DOHH2 (cell line): ENCODE data around the gene MYO10.

ENCODE experiments used
- H3F3A ChIP-seq: fragments of 200-600 bp; sonication (generic), shearing (Covaris generic); 2 replicates; pipeline ENCODE4 v1.6.0; 2016; ENCODE audit warnings: antibody characterized with exemption, mild to moderate bottlenecking; ENCODE audit not compliant: control insufficient read depth, insufficient read depth
- H3K27ac ChIP-seq: fragments of 200-600 bp; sonication (generic); 2 replicates; pipeline ENCODE4 v1.5.1; 2014; ENCODE audit warnings: low read depth, mild to moderate bottlenecking, low read length, moderate library complexity
- H3K27me3 ChIP-seq: fragments of 200-600 bp; sonication (generic); 2 replicates; pipeline ENCODE4 v1.6.1; 2014; ENCODE audit warnings: mild to moderate bottlenecking, low read length, mixed read lengths; ENCODE audit not compliant: control insufficient read depth
- H3K36me3 ChIP-seq: fragments of 200-600 bp; sonication (generic); 2 replicates; pipeline ENCODE4 v1.6.1; 2014; ENCODE audit warnings: mild to moderate bottlenecking, low read length, moderate library complexity, mixed read lengths; ENCODE audit not compliant: control insufficient read depth
- H3K4me1 ChIP-seq: fragments of 200-600 bp; sonication (generic); 2 replicates; pipeline ENCODE4 v1.6.1; 2014; ENCODE audit warnings: mild to moderate bottlenecking, low read length, mixed read lengths; ENCODE audit not compliant: control insufficient read depth
- H3K4me2 ChIP-seq: fragments of 200-600 bp; sonication (generic); 2 replicates; pipeline ENCODE4 v1.6.0; 2014; ENCODE audit warnings: mild to moderate bottlenecking, low read length, moderate library complexity
- H3K4me3 ChIP-seq: fragments of 200-600 bp; sonication (generic); 2 replicates; pipeline ENCODE4 v1.5.1; 2014; ENCODE audit warnings: mild to moderate bottlenecking, low read length, mixed read lengths
- H3K79me2 ChIP-seq: fragments of 200-600 bp; sonication (generic); 2 replicates; pipeline ENCODE4 v1.6.1; 2014; ENCODE audit warnings: mild to moderate bottlenecking, low read length, mixed read lengths; ENCODE audit not compliant: control insufficient read depth
- H3K9me2 ChIP-seq: fragments of 200-600 bp; sonication (generic); replicated peaks from 2 replicates; pipeline ENCODE4 v1.6.1; 2014; ENCODE audit warnings: mild to moderate bottlenecking, low read length, mixed read lengths; ENCODE audit not compliant: control insufficient read depth
- H3K9me3 ChIP-seq: fragments of 200-600 bp; sonication (generic); 2 replicates; pipeline ENCODE4 v1.6.1; 2014; ENCODE audit warnings: antibody characterized with exemption, low read length, mixed read lengths; ENCODE audit not compliant: control insufficient read depth, insufficient read depth
- H4K20me1 ChIP-seq: fragments of 200-600 bp; sonication (generic); 2 replicates; pipeline ENCODE4 v1.6.0; 2014; ENCODE audit warnings: low read depth, mild to moderate bottlenecking, antibody characterized with exemption, low read length, moderate library complexity; ENCODE audit not compliant: control insufficient read depth, insufficient read depth
- CTCF ChIP-seq: fragments of 200-600 bp; sonication (generic); IDR thresholded peaks from one replicate; pipeline ENCODE4 v1.5.1; 2014; ENCODE audit warnings: antibody characterized with exemption, mild to moderate bottlenecking, low read depth, low read length; ENCODE audit not compliant: poor library complexity, severe bottlenecking
- EZH2phosphoT487 ChIP-seq: fragments of 200-600 bp; sonication (generic); IDR thresholded peaks from 2 replicates; pipeline ENCODE4 v1.6.1; 2017; ENCODE audit warnings: borderline replicate concordance, mild to moderate bottlenecking, antibody characterized with exemption, low read length, moderate library complexity, mixed read lengths

Gene MYO10

GRCh38 chr5:16809395-16810207 lies 126.5 kb downstream of the MYO10 start:
- H3K4me3 ChIP-seq: no peak overlapping the region
- TF ChIP-seq CTCF (no peak), EZH2phosphoT487 (no peak)
- no peaks in the 10 kb centered on the region for H3K4me1 ChIP-seq
- H3K9me2 ChIP-seq: no peaks in the 10 kb centered on the region
- H3K27me3 ChIP-seq: no peaks in the 10 kb centered on the region
- H3K27ac ChIP-seq: no peak overlapping the region
- H3K79me2 ChIP-seq: no peaks in the 10 kb centered on the region
- no peaks in the 10 kb centered on the region for H3K36me3 ChIP-seq
- H3K4me2 ChIP-seq: no peak overlapping the region
- no peaks in the 10 kb centered on the region for H4K20me1 ChIP-seq
- H3F3A ChIP-seq: no peaks in the 10 kb centered on the region
- H3K9me3 ChIP-seq: no peaks in the 10 kb centered on the region

GRCh38 chr5:16809010-16809394 lies 127.1 kb downstream of the MYO10 start:
- Histone ChIP-seq H3K9me3 (no peaks in the 10 kb centered on the region), H3K27me3 (no peaks in the 10 kb centered on the region), H3K4me3 (no peak overlapping the region), H3K36me3 (no peaks in the 10 kb centered on the region), H3K4me2 (no peak overlapping the region), H3K9me2 (no peaks in the 10 kb centered on the region), H4K20me1 (no peaks in the 10 kb centered on the region), H3K27ac (no peak overlapping the region), H3F3A (no peaks in the 10 kb centered on the region), H3K79me2 (no peaks in the 10 kb centered on the region), H3K4me1 (no peaks in the 10 kb centered on the region)
- TF ChIP-seq EZH2phosphoT487 (no peak), CTCF (no peak)

GRCh38 chr5:16808021-16808420 lies 128.1 kb downstream of the MYO10 start:
- no peak for TF ChIP-seq CTCF
- TF ChIP-seq EZH2phosphoT487: no peak
- Histone ChIP-seq H3K27ac (no peak overlapping the region), H4K20me1 (no peaks in the 10 kb centered on the region), H3K9me2 (no peaks in the 10 kb centered on the region), H3K4me2 (no peak overlapping the region), H3K4me3 (no peak overlapping the region), H3K4me1 (no peaks in the 10 kb centered on the region), H3K36me3 (no peaks in the 10 kb centered on the region), H3K9me3 (no peaks in the 10 kb centered on the region), H3K27me3 (no peaks in the 10 kb centered on the region), H3K79me2 (no peaks in the 10 kb centered on the region), H3F3A (no peaks in the 10 kb centered on the region)
